PFSK-1 (cell line): ENCODE results near the gene SPIN4.

Experiments used
- POLR2AphosphoS5 ChIP-seq: IDR thresholded peaks from 2 replicates; pipeline ENCODE4 v1.6.1; 2012; ENCODE audit warnings: low read depth, mild to moderate bottlenecking, control low read depth, low read length, moderate library complexity
- REST ChIP-seq, 2 experiments: IDR thresholded peaks; 2 replicates each; pipeline versions ENCODE4 v1.6.1 to v1.8.0; 2011 to 2012; ENCODE audit warnings: low read depth in 2 of 2, low read length in 2 of 2, control low read depth in 1 of 2, inconsistent platforms in 1 of 2, mild to moderate bottlenecking in 1 of 2, moderate library complexity in 1 of 2; ENCODE audit not compliant: insufficient read depth in 1 of 2
- SIN3A ChIP-seq: IDR thresholded peaks from 2 replicates; pipeline ENCODE4 v1.6.1; 2012; ENCODE audit warnings: mild to moderate bottlenecking, low read length, moderate library complexity, borderline replicate concordance; ENCODE audit not compliant: insufficient read depth
- TAF1 ChIP-seq: IDR thresholded peaks from 2 replicates; pipeline ENCODE4 v1.6.1; 2012; ENCODE audit warnings: low read length, control low read depth, borderline replicate concordance; ENCODE audit not compliant: insufficient read depth

DNA sequence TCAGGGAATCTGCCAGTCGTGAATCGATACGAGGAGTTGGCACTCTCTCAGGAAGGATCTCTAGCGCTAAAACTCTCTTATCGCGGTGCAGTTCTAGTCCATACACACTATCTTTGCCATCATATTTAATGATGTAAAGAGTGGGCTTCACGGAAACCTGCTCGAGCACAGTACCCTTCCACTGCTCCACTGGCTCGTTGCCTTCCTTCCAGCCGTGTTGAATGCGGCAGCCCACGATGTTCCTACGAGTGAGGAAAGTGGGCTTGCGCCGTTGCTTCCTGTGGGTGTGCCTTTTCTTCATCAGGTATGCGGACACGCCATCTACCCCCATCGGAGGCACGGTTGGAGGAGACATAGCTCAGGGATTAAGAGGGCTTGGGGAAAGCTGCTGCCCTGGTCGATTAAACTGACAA lies 661 bp downstream of the SPIN4 start:
- TF ChIP-seq POLR2AphosphoS5: no peak
- no peak for TF ChIP-seq SIN3A
- no peak for TF ChIP-seq TAF1
- TF ChIP-seq REST (IDR thresholded peaks at IDR 0.05; ENCODE audit: insufficient read depth in 1 of 2, low read depth in 2 of 2, low read length in 2 of 2): no peak
